Caco-2 (cell line): ENCODE measurements around the gene TMEM107. TPM values are rescaled to one million over a fixed set of nuclear protein-coding genes. Genes with fewer than 3 reads are reported as not detected.

Experiments
- Bru-seq: library from RNA; stranded (reverse); fragments of 400-500 nt; gene quantifications from one replicate; lab custom pipeline; 2021; lab: Mats Ljungman, UMichigan
- BruChase-seq, 2 experiments: library from RNA; stranded (reverse); fragments of 400-500 nt; gene quantifications; one replicate each; lab custom pipeline; 2021; lab: Mats Ljungman, UMichigan
- BruUV-seq: library from RNA; stranded (reverse); fragments of 400-500 nt; replicated peaks from 2 replicates; lab custom pipeline; 2021; lab: Mats Ljungman, UMichigan
- CTCF ChIA-PET: fragments of 300-600 bp; sonication (Branson Sonifier 250); formaldehyde crosslinking; loops from one replicate; lab custom pipeline; 2022; ENCODE audit warnings: antibody characterized with exemption; lab: Charles Lee
- POLR2A ChIA-PET: fragments of 300-600 bp; sonication (Branson Sonifier 250); formaldehyde crosslinking; loops from one replicate; lab custom pipeline; 2022; ENCODE audit warnings: antibody characterized with exemption; lab: Charles Lee
- DNase-seq, 2 experiments: peaks; one replicate each; pipeline versions ENCODE4 v3.0.0 to v3.0.0-alpha.2; 2020 to 2022
- H3K27me3 ChIP-seq: replicated peaks from 2 replicates; pipeline ENCODE4 v1.6.0; 2011; ENCODE audit warnings: low read length; ENCODE audit not compliant: control insufficient read depth, insufficient read depth
- H3K36me3 ChIP-seq: 2 replicates; pipeline ENCODE4 v1.5.1; 2011; ENCODE audit warnings: low read length; ENCODE audit not compliant: control insufficient read depth, insufficient read depth
- H3K4me1 ChIP-seq: fragments of 250-450 bp; sonication (Bioruptor Pico); 2 replicates; pipeline ENCODE4 v1.5.1; 2020; ENCODE audit warnings: mild to moderate bottlenecking
- H3K4me3 ChIP-seq: 2 replicates; pipeline ENCODE4 v1.5.1; 2011; ENCODE audit warnings: low read depth, mild to moderate bottlenecking, control low read depth, low read length
- H3K9me3 ChIP-seq: fragments of 250-450 bp; sonication (Bioruptor Pico); 2 replicates; pipeline ENCODE4 v1.5.1; 2020; ENCODE audit warnings: mild to moderate bottlenecking, moderate library complexity
- H3K27ac Mint-ChIP-seq: one replicate; pipeline ENCODE4 v1.8.0; 2022; ENCODE audit warnings: mixed read lengths; ENCODE audit not compliant: unreplicated experiment
- H3K27me3 Mint-ChIP-seq: one replicate; pipeline ENCODE4 v1.8.0; 2022; ENCODE audit warnings: mixed read lengths; ENCODE audit not compliant: insufficient read depth, unreplicated experiment
- H3K36me3 Mint-ChIP-seq: one replicate; pipeline ENCODE4 v1.8.0; 2022; ENCODE audit warnings: mild to moderate bottlenecking, mixed read lengths; ENCODE audit not compliant: insufficient read depth, unreplicated experiment
- H3K4me1 Mint-ChIP-seq: one replicate; pipeline ENCODE4 v1.8.0; 2022; ENCODE audit warnings: low read depth, mixed read lengths; ENCODE audit not compliant: unreplicated experiment
- H3K4me3 Mint-ChIP-seq: one replicate; pipeline ENCODE4 v1.8.0; 2022; ENCODE audit warnings: mild to moderate bottlenecking, moderate library complexity, mixed read lengths; ENCODE audit not compliant: unreplicated experiment
- H3K9me3 Mint-ChIP-seq: one replicate; pipeline ENCODE4 v1.8.0; 2022; ENCODE audit warnings: mixed read lengths; ENCODE audit not compliant: unreplicated experiment
- intact Hi-C: fragments of 100-400 bp; cut with micrococcal nuclease; formaldehyde crosslinking; loops from one replicate; pipeline ENCODE4 v1.10.0; 2022; ENCODE audit not compliant: unreplicated experiment
- long read RNA-seq: library from polyadenylated mRNA; stranded (forward); transcript quantifications from one replicate; pipeline ENCODE4 v2.0.0, GENCODE V29; 2022
- total RNA-seq: library from RNA; stranded (reverse); gene quantifications from 2 replicates; pipeline ENCODE4 v1.2.3, GENCODE V29; 2022
- TF ChIP-seq, protein P1 (sequence below), 2 experiments: fragments of 200-600 bp in 1 of 2; IDR thresholded peaks; 1 replicate in 1 of 2; 2 replicates in 1 of 2; pipeline versions ENCODE4 v1.5.1 to v1.8.0; 2011 to 2022; ENCODE audit warnings: antibody characterized with exemption in 1 of 2, control low read depth in 1 of 2, inconsistent platforms in 1 of 2, low read depth in 1 of 2, low read length in 1 of 2, mild to moderate bottlenecking in 1 of 2, moderate library complexity in 1 of 2; ENCODE audit not compliant: insufficient read depth in 1 of 2, severe bottlenecking in 1 of 2, unreplicated experiment in 1 of 2

TMEM107 gene
- 5.4 TPM in 2 replicates for total RNA-seq
- Bru-seq, nascent RNA = percentile 51 among the genes with signal in this experiment
- BruChase-seq, experiment 1, labeled RNA remaining after a 2-hour chase = percentile 57 among the genes with signal in this experiment
- percentile 55 among the genes with signal in this experiment for BruChase-seq, experiment 2, labeled RNA remaining after a 6-hour chase
- long read RNA-seq, partial matches to known transcripts = 0 of 2 reads
- long read RNA-seq, other reads (novel, unspliced or antisense) = 1 of 2 reads

DNA sequence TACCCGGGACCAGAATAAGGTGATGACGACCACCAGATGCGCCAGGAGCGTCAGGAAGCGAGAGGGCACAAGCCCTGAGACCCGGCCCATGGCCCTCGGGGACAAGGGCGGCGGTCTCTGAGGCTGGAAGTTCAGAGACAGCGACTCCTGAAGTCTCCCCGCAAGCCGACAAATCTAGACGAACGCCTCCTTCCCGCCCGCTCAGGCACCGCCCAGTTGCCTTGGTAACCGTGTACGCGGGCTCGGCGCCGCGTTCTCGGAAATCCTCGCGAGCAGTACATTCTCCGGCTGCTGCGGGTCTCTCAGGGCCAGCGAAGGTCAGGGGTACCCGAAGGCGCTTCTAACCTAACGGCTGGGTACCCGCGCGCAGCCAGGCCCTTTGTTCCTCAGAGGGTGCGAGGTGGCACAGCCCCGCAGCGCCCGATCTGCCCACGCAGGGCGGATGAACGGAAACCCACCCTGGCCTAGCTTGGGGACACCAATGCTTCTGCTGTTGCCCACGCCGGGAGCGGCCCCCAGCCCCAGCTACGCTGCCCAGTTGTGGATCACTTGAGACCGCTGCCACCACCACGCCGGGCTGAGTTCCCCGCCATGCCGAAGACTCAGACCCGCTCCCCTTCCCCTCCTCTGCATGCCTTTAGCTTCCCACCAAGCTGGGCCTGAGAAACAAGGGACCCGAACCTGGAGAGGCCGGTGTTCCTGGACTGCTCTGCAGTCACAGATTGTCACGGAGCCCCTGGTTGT, at the start of gene TMEM107:
Gene TMEM107, minus strand, starts transcription at position 184 of the 744 bp plus-strand sequence. Its CDS starts 94 bp downstream, at position 90.
- BruUV-seq = no TSS peak
- Mint-ChIP-seq H3K4me1 (peaks cover 7% of the 10 kb centered on the region), H3K36me3 (peaks cover 11% of the 10 kb centered on the region), H3K27me3 (no peaks in the 10 kb centered on the region), H3K9me3 (no peaks in the 10 kb centered on the region), H3K27ac (peak within 1 kb of the TSS; percentile 88), H3K4me3 (peak within 1 kb of the TSS; percentile 89)
- Histone ChIP-seq H3K4me3 (peak within 1 kb of the TSS; percentile 39), H3K9me3 (no peaks in the 10 kb centered on the region), H3K4me1 (no peaks in the 10 kb centered on the region), H3K36me3 (no peaks in the 10 kb centered on the region), H3K27me3 (no peaks in the 10 kb centered on the region)
- TF ChIP-seq, protein P1, sequence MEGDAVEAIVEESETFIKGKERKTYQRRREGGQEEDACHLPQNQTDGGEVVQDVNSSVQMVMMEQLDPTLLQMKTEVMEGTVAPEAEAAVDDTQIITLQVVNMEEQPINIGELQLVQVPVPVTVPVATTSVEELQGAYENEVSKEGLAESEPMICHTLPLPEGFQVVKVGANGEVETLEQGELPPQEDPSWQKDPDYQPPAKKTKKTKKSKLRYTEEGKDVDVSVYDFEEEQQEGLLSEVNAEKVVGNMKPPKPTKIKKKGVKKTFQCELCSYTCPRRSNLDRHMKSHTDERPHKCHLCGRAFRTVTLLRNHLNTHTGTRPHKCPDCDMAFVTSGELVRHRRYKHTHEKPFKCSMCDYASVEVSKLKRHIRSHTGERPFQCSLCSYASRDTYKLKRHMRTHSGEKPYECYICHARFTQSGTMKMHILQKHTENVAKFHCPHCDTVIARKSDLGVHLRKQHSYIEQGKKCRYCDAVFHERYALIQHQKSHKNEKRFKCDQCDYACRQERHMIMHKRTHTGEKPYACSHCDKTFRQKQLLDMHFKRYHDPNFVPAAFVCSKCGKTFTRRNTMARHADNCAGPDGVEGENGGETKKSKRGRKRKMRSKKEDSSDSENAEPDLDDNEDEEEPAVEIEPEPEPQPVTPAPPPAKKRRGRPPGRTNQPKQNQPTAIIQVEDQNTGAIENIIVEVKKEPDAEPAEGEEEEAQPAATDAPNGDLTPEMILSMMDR (IDR thresholded peaks at IDR 0.05; ENCODE audit: insufficient read depth in 1 of 2, low read depth in 1 of 2, low read length in 1 of 2, severe bottlenecking in 1 of 2, unreplicated experiment in 1 of 2) = no peak
- ChIA-PET POLR2A (interaction anchor here (1.2 kb wide), 1 partner anchor 45 kb away, joined by 9 read pairs; no protein-coding TSS in a partner anchor), CTCF (interaction anchor here (0.6 to 0.9 kb wide), 2 partner anchors 14 to 100 kb away, joined by 3 to 4 read pairs; partner anchors contain the start of gene BORCS6)
- intact Hi-C loops = no loop called here
- peak; percentile 80 to 83 for DNase-seq

DNA sequence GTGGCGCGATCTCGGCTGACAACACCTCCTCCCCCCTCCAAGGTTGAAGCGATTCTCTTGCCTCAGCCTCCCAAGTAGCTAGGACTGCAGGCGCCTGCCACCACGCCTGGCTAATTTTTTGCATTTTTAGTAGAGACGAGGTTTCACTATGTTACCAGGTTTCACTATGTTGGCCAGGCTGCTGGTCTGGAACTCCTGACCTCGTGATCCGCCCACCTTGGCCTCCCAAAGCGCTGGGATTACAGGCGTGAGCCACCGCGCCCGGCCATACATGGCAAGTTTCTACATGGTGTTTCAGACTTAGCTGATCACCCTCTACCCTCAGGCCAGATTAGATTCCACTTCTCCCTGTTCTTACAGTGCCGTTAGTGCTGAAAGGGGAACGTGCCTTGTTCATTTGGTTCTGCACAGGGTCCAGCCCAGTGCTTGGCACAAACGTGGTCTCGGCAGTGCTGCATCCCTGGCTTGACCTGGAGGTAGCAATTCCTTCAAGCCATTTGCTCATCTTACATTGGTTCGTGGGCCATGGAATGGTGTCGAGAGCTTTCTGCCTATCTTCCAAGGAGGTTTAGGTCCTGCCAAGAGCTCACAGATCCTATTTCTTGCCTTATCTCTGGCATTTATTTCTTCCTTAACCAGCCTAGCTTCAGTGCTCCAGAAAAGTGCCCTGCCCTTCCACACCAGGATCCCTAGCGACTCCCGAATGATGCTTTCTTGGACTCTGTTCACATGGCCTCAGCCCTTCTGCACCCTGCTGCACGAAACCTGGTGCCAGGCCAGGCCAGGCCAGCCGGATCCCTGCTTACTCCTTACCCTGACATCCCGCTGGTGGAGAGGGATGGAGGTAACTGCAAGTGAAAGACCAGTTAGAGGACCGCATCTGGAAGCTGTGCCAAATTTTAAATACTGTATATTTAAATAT, 49.0 kb upstream of the TMEM107 start:
- Mint-ChIP-seq H3K9me3 (no peaks in the 10 kb centered on the region), H3K27me3 (peaks cover 2% of the 10 kb centered on the region), H3K27ac (peak overlapping the region; percentile 96), H3K4me1 (peaks cover 16% of the 10 kb centered on the region), H3K36me3 (peaks cover 53% of the 10 kb centered on the region), H3K4me3 (peak overlapping the region; percentile 90)
- TF ChIP-seq, protein P1 (IDR thresholded peaks at IDR 0.05; ENCODE audit: insufficient read depth in 1 of 2, low read depth in 1 of 2, low read length in 1 of 2, severe bottlenecking in 1 of 2, unreplicated experiment in 1 of 2) = no peak
- intact Hi-C loops = no loop called here
- BruUV-seq = no TSS peak
- DNase-seq = no peak
- CTCF ChIA-PET = no interaction called here
- no peak overlapping the region for H3K4me3 ChIP-seq
- H3K4me1 ChIP-seq = no peaks in the 10 kb centered on the region
- H3K36me3 ChIP-seq = no peaks in the 10 kb centered on the region
- no peaks in the 10 kb centered on the region for H3K27me3 ChIP-seq
- POLR2A ChIA-PET = no interaction called here
- no peaks in the 10 kb centered on the region for H3K9me3 ChIP-seq
